BE2C (cell line): Measurements from ENCODE around the gene NT5DC2. TPM values are rescaled to one million over a fixed set of nuclear protein-coding genes. Genes with fewer than 3 reads are reported as not detected.

ENCODE experiments used
- DNase-seq: peaks from one replicate; pipeline ENCODE4 v3.0.0-alpha.2; 2020
- H3K27me3 ChIP-seq: fragments of 250-450 bp; sonication (Bioruptor Pico); 2 replicates; pipeline ENCODE4 v1.5.1; 2020; ENCODE audit warnings: mild to moderate bottlenecking
- H3K36me3 ChIP-seq: fragments of 250-450 bp; sonication (Bioruptor Pico); 2 replicates; pipeline ENCODE4 v1.5.1; 2020; ENCODE audit warnings: mild to moderate bottlenecking
- H3K4me1 ChIP-seq: fragments of 250-450 bp; sonication (Bioruptor Pico); 2 replicates; pipeline ENCODE4 v1.5.1; 2020
- H3K4me3 ChIP-seq: 2 replicates; pipeline ENCODE4 v1.5.1; 2011; ENCODE audit warnings: low read depth, low read length
- H3K9me3 ChIP-seq: fragments of 250-450 bp; sonication (Bioruptor Pico); 2 replicates; pipeline ENCODE4 v1.5.1; 2020
- CTCF ChIP-seq: IDR thresholded peaks from 2 replicates; pipeline ENCODE4 v1.5.1; 2012; ENCODE audit warnings: mild to moderate bottlenecking, low read depth, low read length
- polyA plus RNA-seq: library from polyadenylated mRNA; unstranded; fragments of >200 nt; gene quantifications from one replicate; pipeline ENCODE4 v1.2.1, GENCODE V29; 2012; ENCODE audit warnings: low read depth, missing spikeins; ENCODE audit not compliant: insufficient read length, insufficient read depth

Gene NT5DC2
- polyA plus RNA-seq = 261 TPM

- Histone ChIP-seq H3K4me3 (peak within 1 kb of the TSS; percentile 72), H3K9me3 (no peaks in the 10 kb centered on the region), H3K27me3 (no peaks in the 10 kb centered on the region), H3K4me1 (peaks cover 22% of the 10 kb centered on the region), H3K36me3 (peaks cover 9% of the 10 kb centered on the region)
- DNase-seq = peak; percentile 83
- TF ChIP-seq CTCF = no peak
These were observed at the start of gene NT5DC2 for GRCh38 chr3:52533623-52534280. Gene NT5DC2 (minus strand): TSS chr3:52533857. CDS start chr3:52533737, 120 bp downstream.

- no peak for DNase-seq
- TF ChIP-seq CTCF = no peak
- H3K4me1 ChIP-seq = no peaks in the 10 kb centered on the region
- H3K4me3 ChIP-seq = no peak overlapping the region
- H3K36me3 ChIP-seq = no peaks in the 10 kb centered on the region; the same call in 1 of the 2 replicates
- no peaks in the 10 kb centered on the region for H3K9me3 ChIP-seq
- no peaks in the 10 kb centered on the region for H3K27me3 ChIP-seq
These were observed 40.7 kb upstream of the NT5DC2 start for GRCh38 chr3:52574056-52574965.

GRCh38 chr3:52572221-52572620 is 38.6 kb upstream of the NT5DC2 start:
- no peak for TF ChIP-seq CTCF
- H3K36me3 ChIP-seq = no peaks in the 10 kb centered on the region; the same call in 1 of the 2 replicates
- DNase-seq = no peak
- no peak overlapping the region for H3K4me3 ChIP-seq
- no peaks in the 10 kb centered on the region for H3K4me1 ChIP-seq
- H3K9me3 ChIP-seq = no peaks in the 10 kb centered on the region
- H3K27me3 ChIP-seq = no peaks in the 10 kb centered on the region

GRCh38 chr3:52570076-52570475 is 36.4 kb upstream of the NT5DC2 start:
- Histone ChIP-seq H3K36me3 (no peaks in the 10 kb centered on the region), H3K4me3 (no peak overlapping the region), H3K9me3 (no peaks in the 10 kb centered on the region), H3K27me3 (no peaks in the 10 kb centered on the region), H3K4me1 (no peaks in the 10 kb centered on the region)
- no peak for TF ChIP-seq CTCF
- DNase-seq = no peak

- no peak for DNase-seq
- TF ChIP-seq CTCF = no peak
- H3K9me3 ChIP-seq = no peaks in the 10 kb centered on the region
- no peaks in the 10 kb centered on the region for H3K36me3 ChIP-seq
- H3K27me3 ChIP-seq = no peaks in the 10 kb centered on the region
- no peak overlapping the region for H3K4me3 ChIP-seq
- no peaks in the 10 kb centered on the region for H3K4me1 ChIP-seq
These were observed 34.4 kb upstream of the NT5DC2 start for GRCh38 chr3:52568069-52568468.

GRCh38 chr3:52563984-52564383 is 30.3 kb upstream of the NT5DC2 start:
- Histone ChIP-seq H3K4me3 (no peak overlapping the region), H3K9me3 (no peaks in the 10 kb centered on the region), H3K36me3 (no peaks in the 10 kb centered on the region), H3K4me1 (no peaks in the 10 kb centered on the region), H3K27me3 (no peaks in the 10 kb centered on the region)
- TF ChIP-seq CTCF = no peak
- DNase-seq = no peak
